Islet precursor cell (in vitro differentiated cells): Measurements from ENCODE around the gene EFCAB9.

Experiments
- DNase-seq: peaks from one replicate; pipeline ENCODE4 v3.0.0-alpha.2; 2018

EFCAB9 gene

GRCh38 chr5:172166030-172166826, 27.7 kb upstream of the EFCAB9 start:
- no peak for DNase-seq

GRCh38 chr5:172167895-172168294, 26.1 kb upstream of the EFCAB9 start:
- DNase-seq = no peak

- DNase-seq = no peak
These were observed 25.7 kb upstream of the EFCAB9 start for GRCh38 chr5:172168311-172168710.

GRCh38 chr5:172169216-172169615, 24.8 kb upstream of the EFCAB9 start:
- DNase-seq = no peak

GRCh38 chr5:172170251-172170701, 23.7 kb upstream of the EFCAB9 start:
- no peak for DNase-seq

GRCh38 chr5:172171118-172171517, 22.9 kb upstream of the EFCAB9 start:
- DNase-seq = no peak

GRCh38 chr5:172172912-172173563, 20.9 kb upstream of the EFCAB9 start:
- DNase-seq = no peak

- no peak for DNase-seq
These were observed 20.3 kb upstream of the EFCAB9 start for GRCh38 chr5:172173564-172174153.

- no peak for DNase-seq
These were observed 18.7 kb upstream of the EFCAB9 start for GRCh38 chr5:172175263-172175719.

GRCh38 chr5:172177176-172177575, 16.8 kb upstream of the EFCAB9 start:
- no peak for DNase-seq

GRCh38 chr5:172178301-172178987, 15.5 kb upstream of the EFCAB9 start:
- DNase-seq = no peak

- peak; percentile 87 for DNase-seq
These were observed 14.7 kb upstream of the EFCAB9 start for GRCh38 chr5:172178991-172179989.

GRCh38 chr5:172180936-172181335, 13.0 kb upstream of the EFCAB9 start:
- DNase-seq = no peak

- no peak for DNase-seq
These were observed 11.7 kb upstream of the EFCAB9 start for GRCh38 chr5:172182291-172182690.

- DNase-seq = no peak
These were observed 10.1 kb upstream of the EFCAB9 start for GRCh38 chr5:172183881-172184280.

GRCh38 chr5:172185096-172185461, 8.9 kb upstream of the EFCAB9 start:
- no peak for DNase-seq

GRCh38 chr5:172186114-172186695, 7.8 kb upstream of the EFCAB9 start:
- no peak for DNase-seq

- DNase-seq = peak; percentile 94
These were observed 6.6 kb upstream of the EFCAB9 start for GRCh38 chr5:172187118-172188032.

GRCh38 chr5:172188033-172188892, 5.7 kb upstream of the EFCAB9 start, which contains the start of gene STK10:
STK10 (minus strand) TSS chr5:172188224; CDS start chr5:172188042, 182 bp downstream.
- peak; percentile 94 for DNase-seq
